ENCODE results near the gene ABTB1.

ABTB1 gene

GRCh38 chr3:127720985-127721935 lies 48.5 kb downstream of the ABTB1 start:
- TF ChIP-seq POU2F2 (IDR thresholded peaks at IDR 0.05; ENCODE audit: low read depth, low read length) (no peak), SPI1 (IDR thresholded peaks at IDR 0.05; ENCODE audit: low read depth, low read length) (no peak), POLR2A (IDR thresholded peaks at IDR 0.05; ENCODE audit: low read depth, low read length) (no peak), TAF1 (IDR thresholded peaks at IDR 0.05; ENCODE audit: low read depth, low read length) (no peak), PAX5 (IDR thresholded peaks at IDR 0.05; ENCODE audit: insufficient read depth, low read length, severe bottlenecking) (no peak), POLR2AphosphoS5 (IDR thresholded peaks at IDR 0.05; ENCODE audit: low read depth, low read length) (no peak)
- DNase-seq (ENCODE audit: insufficient read length, low spot score) (no peak), FAIRE-seq (no peak)

GRCh38 chr3:127722091-127722784 lies 49.5 kb downstream of the ABTB1 start:
- TF ChIP-seq TAF1 (IDR thresholded peaks at IDR 0.05; ENCODE audit: low read depth, low read length) (no peak), SPI1 (IDR thresholded peaks at IDR 0.05; ENCODE audit: low read depth, low read length) (no peak), POLR2A (IDR thresholded peaks at IDR 0.05; ENCODE audit: low read depth, low read length) (no peak)
- FAIRE-seq: no peak
- no peak for DNase-seq (ENCODE audit: insufficient read length, low spot score)

- FAIRE-seq: no peak
- TF ChIP-seq SPI1 (IDR thresholded peaks at IDR 0.05; ENCODE audit: low read depth, low read length): no peak
- no peak for TF ChIP-seq PAX5 (IDR thresholded peaks at IDR 0.05; ENCODE audit: insufficient read depth, low read length, severe bottlenecking)
- no peak for TF ChIP-seq TAF1 (IDR thresholded peaks at IDR 0.05; ENCODE audit: low read depth, low read length)
- no peak for TF ChIP-seq POLR2AphosphoS5 (IDR thresholded peaks at IDR 0.05; ENCODE audit: low read depth, low read length)
- TF ChIP-seq POU2F2 (IDR thresholded peaks at IDR 0.05; ENCODE audit: low read depth, low read length): no peak
- no peak for TF ChIP-seq POLR2A (IDR thresholded peaks at IDR 0.05; ENCODE audit: low read depth, low read length)
- no peak for DNase-seq (ENCODE audit: insufficient read length, low spot score)
These were observed 50.3 kb downstream of the ABTB1 start for GRCh38 chr3:127723011-127723567.

GRCh38 chr3:127726894-127727293 lies 54.1 kb downstream of the ABTB1 start:
- no peak for FAIRE-seq
- TF ChIP-seq POLR2A (IDR thresholded peaks at IDR 0.05; ENCODE audit: low read depth, low read length): no peak
- TF ChIP-seq PAX5 (IDR thresholded peaks at IDR 0.05; ENCODE audit: insufficient read depth, low read length, severe bottlenecking): no peak
- no peak for TF ChIP-seq SPI1 (IDR thresholded peaks at IDR 0.05; ENCODE audit: low read depth, low read length)
- no peak for TF ChIP-seq POU2F2 (IDR thresholded peaks at IDR 0.05; ENCODE audit: low read depth, low read length)
- TF ChIP-seq TAF1 (IDR thresholded peaks at IDR 0.05; ENCODE audit: low read depth, low read length): no peak
- no peak for TF ChIP-seq POLR2AphosphoS5 (IDR thresholded peaks at IDR 0.05; ENCODE audit: low read depth, low read length)
- DNase-seq (ENCODE audit: insufficient read length, low spot score): no peak

- TF ChIP-seq POU2F2 (IDR thresholded peaks at IDR 0.05; ENCODE audit: low read depth, low read length): no peak
- no peak for TF ChIP-seq POLR2AphosphoS5 (IDR thresholded peaks at IDR 0.05; ENCODE audit: low read depth, low read length)
- no peak for TF ChIP-seq TAF1 (IDR thresholded peaks at IDR 0.05; ENCODE audit: low read depth, low read length)
- TF ChIP-seq SPI1 (IDR thresholded peaks at IDR 0.05; ENCODE audit: low read depth, low read length): no peak
- no peak for TF ChIP-seq POLR2A (IDR thresholded peaks at IDR 0.05; ENCODE audit: low read depth, low read length)
- no peak for TF ChIP-seq PAX5 (IDR thresholded peaks at IDR 0.05; ENCODE audit: insufficient read depth, low read length, severe bottlenecking)
- FAIRE-seq (peak; percentile 31), DNase-seq (ENCODE audit: insufficient read length, low spot score) (no peak)
These were observed 55.8 kb downstream of the ABTB1 start for GRCh38 chr3:127728417-127729015.

- peak; percentile 88 for FAIRE-seq
- no peak for TF ChIP-seq SPI1 (IDR thresholded peaks at IDR 0.05; ENCODE audit: low read depth, low read length)
- no peak for DNase-seq (ENCODE audit: insufficient read length, low spot score)
These were observed 56.9 kb downstream of the ABTB1 start for GRCh38 chr3:127729556-127730056.

- DNase-seq (ENCODE audit: insufficient read length, low spot score): no peak
- TF ChIP-seq SPI1 (IDR thresholded peaks at IDR 0.05; ENCODE audit: low read depth, low read length): no peak
- FAIRE-seq: no peak
These were observed 57.4 kb downstream of the ABTB1 start for GRCh38 chr3:127730171-127730570.

Measured in GM12891 (cell line).